ENCODE measurements around the gene PROX2. TPM values are rescaled to one million over a fixed set of nuclear protein-coding genes. Genes with fewer than 3 reads are reported as not detected.

Gene PROX2
- total and polyA plus RNA-seq, 2 donors (not counting 1 experiment from before 2014, with no cell fraction given): 0.03 to 0.07 TPM

GRCh38 chr14:74826574-74826973 lies 49.4 kb downstream of the PROX2 start:
- H2AFZ ChIP-seq (ENCODE audit: insufficient read depth, low read depth, low read length, poor library complexity, severe bottlenecking): no peak overlapping the region
- H3K4me2 ChIP-seq (replicated peaks; ENCODE audit: low read depth, low read length, poor library complexity, severe bottlenecking): no peak overlapping the region
- peaks cover 0 to 6% of the 10 kb centered on the region in 2 donors for H3K4me1 ChIP-seq (ENCODE audit: control insufficient read depth in 2 of 2, insufficient read depth in 2 of 2, low read length in 2 of 2)
- TF ChIP-seq CTCF (IDR thresholded peaks at IDR 0.05): no peak
- no peak for TF ChIP-seq EZH2 (IDR thresholded peaks at IDR 0.05; ENCODE audit: borderline replicate concordance, insufficient read depth, low read depth, low read length, poor library complexity, severe bottlenecking)
- H3K9me3 ChIP-seq (ENCODE audit: control extremely low read depth in 1 of 3, control insufficient read depth in 2 of 3, insufficient read depth in 1 of 3, low read length in 2 of 3): no peaks in the 10 kb centered on the region
- H3K27me3 ChIP-seq (replicated peaks in 1 of 4; ENCODE audit: control extremely low read depth in 1 of 4, control insufficient read depth in 3 of 4, insufficient read depth in 4 of 4, low read length in 3 of 4): no peaks in the 10 kb centered on the region
- ChIA-PET POLR2A (no interaction called here), CTCF (interaction anchor here (1.3 kb wide), 1 partner anchor 34 kb away, joined by 6 read pairs; no protein-coding TSS in a partner anchor)
- Mint-ChIP-seq H3K27ac (peak overlapping the region; percentile 1), H3K4me1 (peaks cover 11% of the 10 kb centered on the region), H3K27me3 (no peaks in the 10 kb centered on the region), H3K9me3 (ENCODE audit: insufficient read depth) (no peaks in the 10 kb centered on the region), H3K4me3 (no peak overlapping the region)
- ATAC-seq (ENCODE audit: low read depth) (no peak), DNase-seq (no peak)
- intact Hi-C loops (cut with micrococcal nuclease): no loop called here
- H3K79me2 ChIP-seq (ENCODE audit: control insufficient read depth, insufficient read depth, low read length): no peaks in the 10 kb centered on the region
- no peak overlapping the region for H3K27ac ChIP-seq (ENCODE audit: low read length in 2 of 2)
- H3K4me3 ChIP-seq (ENCODE audit: control extremely low read depth in 1 of 5, extremely low read depth in 1 of 5, insufficient read depth in 1 of 5, low read depth in 2 of 5, low read length in 4 of 5): no peak overlapping the region
- no peaks in the 10 kb centered on the region for H4K20me1 ChIP-seq (ENCODE audit: control insufficient read depth, insufficient read depth, low read length, poor library complexity, severe bottlenecking)
- H3K36me3 ChIP-seq (replicated peaks in 1 of 2; ENCODE audit: control extremely low read depth in 1 of 2, control insufficient read depth in 1 of 2, extremely low read depth in 1 of 2, insufficient read depth in 2 of 2, low read length in 1 of 2): peaks cover 11 to 52% of the 10 kb centered on the region in 2 experiments
- no peak overlapping the region for H3K9ac ChIP-seq (ENCODE audit: low read length)

Other genes with a start within 250 kb of the PROX2 start
- gene AREL1, start 163.1 kb downstream of the PROX2 start, total RNA-seq: 39.4 and 44.4 TPM in 2 replicates
- 19.2 and 20.7 TPM in 2 replicates for gene AREL1, start 163.1 kb downstream of the PROX2 start, polyA plus RNA-seq
- 40.6 and 41.6 TPM in 2 replicates for gene FCF1, start 163.0 kb downstream of the PROX2 start, total RNA-seq
- gene FCF1, start 163.0 kb downstream of the PROX2 start, polyA plus RNA-seq: 21.1 and 29.5 TPM in 2 replicates
- 116 and 124 TPM in 2 replicates for gene YLPM1, start 112.8 kb downstream of the PROX2 start, total RNA-seq
- 22.4 and 38.9 TPM in 2 replicates for gene YLPM1, start 112.8 kb downstream of the PROX2 start, polyA plus RNA-seq
- 89.5 and 100 TPM in 2 replicates for gene DLST, start 5.8 kb upstream of the PROX2 start, total RNA-seq
- 73.1 and 104 TPM in 2 replicates for gene DLST, start 5.8 kb upstream of the PROX2 start, polyA plus RNA-seq
- 3.4 TPM in 2 replicates for gene RPS6KL1, start 47.1 kb upstream of the PROX2 start, total RNA-seq
- gene RPS6KL1, start 47.1 kb upstream of the PROX2 start, polyA plus RNA-seq: 0.52 and 4.4 TPM in 2 replicates
- 0.44 and 0.47 TPM in 2 replicates for gene PGF, start 79.5 kb upstream of the PROX2 start, total RNA-seq
- gene PGF, start 79.5 kb upstream of the PROX2 start, polyA plus RNA-seq: 0.07 TPM in 1 of 2 replicates, not detected in the other
- gene EIF2B2, start 126.8 kb upstream of the PROX2 start, total RNA-seq: 25.5 and 31.1 TPM in 2 replicates
- 14.1 and 27.6 TPM in 2 replicates for gene EIF2B2, start 126.8 kb upstream of the PROX2 start, polyA plus RNA-seq
- gene MLH3, start 175.3 kb upstream of the PROX2 start, total RNA-seq: 19.9 and 28.2 TPM in 2 replicates
- 4.2 and 6.7 TPM in 2 replicates for gene MLH3, start 175.3 kb upstream of the PROX2 start, polyA plus RNA-seq
- gene ACYP1, start 187.9 kb upstream of the PROX2 start, total RNA-seq: 34.1 and 46.7 TPM in 2 replicates
- 38.3 and 41.4 TPM in 2 replicates for gene ACYP1, start 187.9 kb upstream of the PROX2 start, polyA plus RNA-seq
- gene ZC2HC1C, start 193.5 kb upstream of the PROX2 start, total RNA-seq: 0.46 and 0.59 TPM in 2 replicates
- gene ZC2HC1C, start 193.5 kb upstream of the PROX2 start, polyA plus RNA-seq: 0.21 TPM in 1 of 2 replicates, not detected in the other

All from B cell (primary cell).